ENCODE measurements around the gene HOXC11. TPM values are rescaled to one million over a fixed set of nuclear protein-coding genes. Genes with fewer than 3 reads are reported as not detected.
A peak's percentile ranks its signal among the peaks of the same experiment; 100 is the strongest.

The HOXC11 gene
- total RNA-seq, 2 experiments from 2014 or later = not detected

DNA sequence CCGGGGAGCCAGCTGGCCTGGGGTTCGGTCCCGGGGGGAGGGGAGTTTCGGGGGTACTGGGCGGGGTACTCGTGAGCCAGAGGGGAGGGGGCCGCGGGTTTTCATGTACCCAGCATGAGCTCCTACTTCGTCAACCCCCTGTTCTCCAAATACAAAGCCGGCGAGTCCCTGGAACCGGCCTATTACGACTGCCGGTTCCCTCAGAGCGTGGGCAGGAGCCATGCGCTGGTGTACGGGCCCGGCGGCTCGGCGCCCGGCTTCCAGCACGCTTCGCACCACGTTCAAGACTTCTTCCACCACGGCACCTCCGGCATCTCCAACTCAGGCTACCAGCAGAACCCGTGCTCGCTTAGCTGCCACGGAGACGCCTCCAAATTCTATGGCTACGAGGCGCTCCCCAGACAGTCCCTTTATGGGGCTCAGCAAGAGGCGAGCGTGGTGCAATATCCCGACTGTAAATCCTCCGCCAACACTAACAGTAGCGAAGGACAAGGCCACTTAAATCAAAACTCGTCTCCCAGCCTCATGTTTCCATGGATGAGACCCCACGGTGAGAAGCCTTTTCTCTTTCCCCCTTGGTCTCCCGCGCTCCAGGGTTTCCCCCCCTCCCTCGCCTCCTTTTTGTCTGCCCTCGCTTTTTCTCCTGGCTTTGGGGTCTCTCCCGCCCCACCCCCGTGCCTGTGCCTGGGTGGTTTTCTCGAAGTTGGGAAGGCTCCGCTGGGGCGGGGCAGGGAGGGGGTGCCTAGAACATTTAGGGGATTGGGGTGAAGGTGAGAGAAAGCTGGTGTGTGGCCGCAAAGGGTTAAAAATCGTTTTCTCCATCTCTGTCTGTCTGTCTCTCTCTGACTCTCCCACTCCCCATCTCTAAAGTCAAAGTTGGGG, 36.5 kb downstream of the HOXC11 start:
- ChIA-PET POLR2A (interaction anchor here (0.7 kb wide), 1 partner anchor 22 kb away, joined by 3 read pairs; no protein-coding TSS in a partner anchor), CTCF (interaction anchor here (0.8 to 7.0 kb wide), 8 partner anchors 8 to 199 kb away, joined by 3 to 91 read pairs (median 8); partner anchors contain the start of genes HOXC5 and SMUG1)
- Mint-ChIP-seq H3K9me3 (ENCODE audit: insufficient read depth) (no peaks in the 10 kb centered on the region), H3K27me3 (ENCODE audit: low read depth) (peaks cover 92% of the 10 kb centered on the region), H3K4me1 (ENCODE audit: low read depth) (peaks cover 20% of the 10 kb centered on the region), H3K27ac (no peak overlapping the region), H3K4me3 (no peak overlapping the region), H3K36me3 (ENCODE audit: low read depth) (no peaks in the 10 kb centered on the region)
- ATAC-seq (no peak), DNase-seq (no peak)

GRCh38 chr12:54010053-54010971, 37.4 kb downstream of the HOXC11 start:
- Mint-ChIP-seq H3K27me3 (ENCODE audit: low read depth) (peaks cover 95% of the 10 kb centered on the region), H3K36me3 (ENCODE audit: low read depth) (no peaks in the 10 kb centered on the region), H3K4me3 (no peak overlapping the region), H3K9me3 (ENCODE audit: insufficient read depth) (no peaks in the 10 kb centered on the region), H3K27ac (no peak overlapping the region), H3K4me1 (ENCODE audit: low read depth) (peaks cover 25% of the 10 kb centered on the region)
- ATAC-seq (no peak), DNase-seq (no peak)
- POLR2A ChIA-PET = no interaction called here
- CTCF ChIA-PET = interaction anchor here (1.5 to 7.0 kb wide), 2 partner anchors 183 to 205 kb away, joined by 3 to 91 read pairs; partner anchors contain the start of gene SMUG1

GRCh38 chr12:54010972-54011664, 38.2 kb downstream of the HOXC11 start:
- H3K4me3 Mint-ChIP-seq = no peak overlapping the region
- H3K4me1 Mint-ChIP-seq (ENCODE audit: low read depth) = peaks cover 20% of the 10 kb centered on the region
- no peaks in the 10 kb centered on the region for H3K36me3 Mint-ChIP-seq (ENCODE audit: low read depth)
- no peak overlapping the region for H3K27ac Mint-ChIP-seq
- DNase-seq = no peak
- ChIA-PET CTCF (interaction anchor here (1.0 to 7.0 kb wide), 3 partner anchors 22 to 204 kb away, joined by 3 to 91 read pairs (median 6); partner anchors contain the start of genes HOXC5 and SMUG1), POLR2A (no interaction called here)
- H3K9me3 Mint-ChIP-seq (ENCODE audit: insufficient read depth) = no peaks in the 10 kb centered on the region
- peaks cover 94% of the 10 kb centered on the region for H3K27me3 Mint-ChIP-seq (ENCODE audit: low read depth)
- ATAC-seq = no peak

GRCh38 chr12:54011665-54012532, 39.0 kb downstream of the HOXC11 start:
- Mint-ChIP-seq H3K9me3 (ENCODE audit: insufficient read depth) (no peaks in the 10 kb centered on the region), H3K27me3 (ENCODE audit: low read depth) (peaks cover 92% of the 10 kb centered on the region), H3K27ac (no peak overlapping the region), H3K4me3 (no peak overlapping the region), H3K36me3 (ENCODE audit: low read depth) (no peaks in the 10 kb centered on the region), H3K4me1 (ENCODE audit: low read depth) (peaks cover 13% of the 10 kb centered on the region)
- ATAC-seq (no peak), DNase-seq (no peak)
- ChIA-PET POLR2A (no interaction called here), CTCF (interaction anchor here (0.9 to 7.0 kb wide), 5 partner anchors 21 to 203 kb away, joined by 3 to 91 read pairs (median 6); partner anchors contain the start of genes HOXC5 and SMUG1)

- ChIA-PET POLR2A (no interaction called here), CTCF (interaction anchor here (0.9 to 2.5 kb wide), 4 partner anchors 188 to 202 kb away, joined by 3 to 10 read pairs (median 4); no protein-coding TSS in a partner anchor)
- DNase-seq (no peak), ATAC-seq (no peak)
- H3K27ac Mint-ChIP-seq = no peak overlapping the region
- H3K4me3 Mint-ChIP-seq = no peak overlapping the region
- peaks cover 92% of the 10 kb centered on the region for H3K27me3 Mint-ChIP-seq (ENCODE audit: low read depth)
- no peaks in the 10 kb centered on the region for H3K9me3 Mint-ChIP-seq (ENCODE audit: insufficient read depth)
- no peaks in the 10 kb centered on the region for H3K36me3 Mint-ChIP-seq (ENCODE audit: low read depth)
- peaks cover 20% of the 10 kb centered on the region for H3K4me1 Mint-ChIP-seq (ENCODE audit: low read depth)
Observed at GRCh38 chr12:54012631-54013409, 39.9 kb downstream of the HOXC11 start.

DNA sequence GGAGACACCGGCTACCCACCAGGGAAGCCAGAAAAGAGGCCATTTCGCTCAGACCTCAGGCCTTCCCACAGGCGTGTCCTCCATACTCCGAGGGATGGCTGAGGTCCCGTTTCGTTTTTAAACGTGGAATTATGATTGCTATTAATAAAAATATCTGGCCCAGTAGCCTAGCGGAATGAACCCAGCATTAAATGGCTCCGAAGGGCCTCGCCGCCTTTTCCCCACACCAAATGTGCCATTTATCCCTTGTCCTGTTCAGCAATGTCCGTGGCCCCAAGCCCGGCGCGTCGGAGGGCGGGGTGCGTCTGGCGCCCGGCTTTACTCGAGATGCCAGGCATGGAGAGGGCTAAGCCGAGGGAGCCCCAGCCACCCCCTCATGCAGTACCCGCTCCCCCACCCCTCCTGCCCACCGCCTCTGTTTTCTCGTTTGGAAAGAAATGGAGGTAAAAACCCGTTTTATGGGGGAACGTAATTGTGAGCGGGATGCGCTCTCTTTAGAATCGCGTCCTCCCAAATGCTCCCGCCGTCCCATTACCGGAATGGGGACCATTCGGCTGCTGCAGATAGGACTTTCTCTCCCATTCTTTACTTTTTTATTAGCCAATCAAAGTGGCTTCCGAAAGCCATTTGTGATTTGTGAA, 41.6 kb downstream of the HOXC11 start:
- peaks cover 80% of the 10 kb centered on the region for H3K27me3 Mint-ChIP-seq (ENCODE audit: low read depth)
- no peaks in the 10 kb centered on the region for H3K36me3 Mint-ChIP-seq (ENCODE audit: low read depth)

GRCh38 chr12:54015018-54015931, 42.3 kb downstream of the HOXC11 start:
- H3K4me3 Mint-ChIP-seq = peak overlapping the region; percentile 17
- ATAC-seq (no peak), DNase-seq (no peak)
- H3K4me1 Mint-ChIP-seq (ENCODE audit: low read depth) = peaks cover 23% of the 10 kb centered on the region
- no peak overlapping the region for H3K27ac Mint-ChIP-seq
- no peaks in the 10 kb centered on the region for H3K36me3 Mint-ChIP-seq (ENCODE audit: low read depth)
- POLR2A ChIA-PET = no interaction called here
- CTCF ChIA-PET = interaction anchor here (1.1 to 3.1 kb wide), 7 partner anchors 7 to 199 kb away, joined by 3 to 15 read pairs (median 4); partner anchors contain the start of gene HOXC5
- H3K9me3 Mint-ChIP-seq (ENCODE audit: insufficient read depth) = no peaks in the 10 kb centered on the region
- peaks cover 80% of the 10 kb centered on the region for H3K27me3 Mint-ChIP-seq (ENCODE audit: low read depth)

More for the DNA sequence above, 41.6 kb downstream of the HOXC11 start:
- H3K4me1 Mint-ChIP-seq (ENCODE audit: low read depth) = peaks cover 24% of the 10 kb centered on the region
- POLR2A ChIA-PET = no interaction called here
- no peak for DNase-seq
- ATAC-seq = no peak
- no peak overlapping the region for H3K27ac Mint-ChIP-seq
- no peaks in the 10 kb centered on the region for H3K9me3 Mint-ChIP-seq (ENCODE audit: insufficient read depth)
- CTCF ChIA-PET = interaction anchor here (0.8 to 2.5 kb wide), 5 partner anchors 38 to 200 kb away, joined by 3 to 10 read pairs (median 4); no protein-coding TSS in a partner anchor
- peak overlapping the region; percentile 17 for H3K4me3 Mint-ChIP-seq

DNA sequence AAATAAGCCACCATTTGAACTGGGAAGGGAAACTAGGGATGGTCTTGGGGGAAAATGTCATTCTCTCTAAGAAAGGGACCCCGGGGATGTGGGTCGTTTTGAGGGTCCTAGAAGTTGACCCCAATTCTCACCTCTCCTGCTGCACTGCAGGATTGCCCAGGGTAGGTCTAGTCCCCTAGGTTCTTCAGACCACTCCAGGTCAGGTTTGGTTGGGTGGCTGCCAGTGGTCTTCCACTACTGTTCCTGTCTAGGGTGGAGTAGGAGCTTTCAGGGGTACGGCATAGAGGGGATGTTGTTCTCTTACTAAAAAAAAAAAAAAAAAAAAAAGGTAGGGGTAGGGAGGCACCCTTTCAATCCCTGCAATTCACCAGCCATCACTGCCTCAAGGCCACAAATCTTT, 43.1 kb downstream of the HOXC11 start:
- Mint-ChIP-seq H3K9me3 (ENCODE audit: insufficient read depth) (no peaks in the 10 kb centered on the region), H3K4me3 (no peak overlapping the region), H3K4me1 (ENCODE audit: low read depth) (peaks cover 23% of the 10 kb centered on the region), H3K27me3 (ENCODE audit: low read depth) (peaks cover 79% of the 10 kb centered on the region), H3K36me3 (ENCODE audit: low read depth) (no peaks in the 10 kb centered on the region), H3K27ac (no peak overlapping the region)
- ChIA-PET CTCF (interaction anchor here (1.4 to 3.1 kb wide), 5 partner anchors 8 to 193 kb away, joined by 3 to 15 read pairs (median 4); partner anchors contain the start of gene HOXC5), POLR2A (interaction anchor here (0.7 kb wide), 1 partner anchor 18 kb away, joined by 6 read pairs; no protein-coding TSS in a partner anchor)
- ATAC-seq (no peak), DNase-seq (no peak)

GRCh38 chr12:54016478-54016964, 43.6 kb downstream of the HOXC11 start:
- H3K4me3 Mint-ChIP-seq = no peak overlapping the region

More at GRCh38 chr12:54016478-54016964, 43.6 kb downstream of the HOXC11 start:
- POLR2A ChIA-PET = interaction anchor here (0.7 kb wide), 1 partner anchor 18 kb away, joined by 6 read pairs; no protein-coding TSS in a partner anchor
- no peaks in the 10 kb centered on the region for H3K36me3 Mint-ChIP-seq (ENCODE audit: low read depth)
- peaks cover 79% of the 10 kb centered on the region for H3K27me3 Mint-ChIP-seq (ENCODE audit: low read depth)
- ATAC-seq (no peak), DNase-seq (no peak)
- CTCF ChIA-PET = interaction anchor here (0.6 to 3.1 kb wide), 6 partner anchors 9 to 192 kb away, joined by 3 to 15 read pairs (median 4); partner anchors contain the start of gene HOXC5
- peaks cover 24% of the 10 kb centered on the region for H3K4me1 Mint-ChIP-seq (ENCODE audit: low read depth)
- H3K9me3 Mint-ChIP-seq (ENCODE audit: insufficient read depth) = no peaks in the 10 kb centered on the region
- no peak overlapping the region for H3K27ac Mint-ChIP-seq
